Spleen (tissue), 11 donors: Measurements from ENCODE around the gene RAP1GAP. TPM values are rescaled to one million over a fixed set of nuclear protein-coding genes. Genes with fewer than 3 reads are reported as not detected.

Source experiments
- DNase-seq: peaks from one replicate; pipeline ENCODE4 v3.0.0-alpha.2; 2020
- H3K27ac ChIP-seq, 8 donors: fragments of 200-600 bp; sonication (generic) in 7 of 8; 1 replicate in 4 of 8; 2 replicates in 4 of 8; pipeline versions ENCODE4 v1.5.0 to v1.8.0; 2016 to 2021; ENCODE audit warnings: inconsistent platforms in 4 of 8, mild to moderate bottlenecking in 4 of 8, moderate library complexity in 1 of 8
- H3K27me3 ChIP-seq, 7 donors: fragments of 200-600 bp; sonication (generic) in 6 of 7; replicated peaks in 1 of 7; 1 replicate in 4 of 7; 2 replicates in 3 of 7; pipeline versions ENCODE4 v1.5.0 to v1.8.0; 2016 to 2021; ENCODE audit warnings: inconsistent platforms in 3 of 7, mild to moderate bottlenecking in 1 of 7
- H3K36me3 ChIP-seq, 6 donors: fragments of 200-600 bp; sonication (generic) in 5 of 6; 1 replicate in 4 of 6; 2 replicates in 2 of 6; pipeline versions ENCODE4 v1.5.0 to v1.8.0; 2016 to 2021; ENCODE audit warnings: inconsistent platforms in 2 of 6
- H3K4me1 ChIP-seq, 6 donors: fragments of 200-600 bp; sonication (generic) in 5 of 6; 1 replicate in 3 of 6; 2 replicates in 3 of 6; pipeline versions ENCODE4 v1.5.0 to v1.8.0; 2016 to 2021; ENCODE audit warnings: inconsistent platforms in 3 of 6
- H3K4me3 ChIP-seq, 8 donors: fragments of 200-600 bp; sonication (generic) in 7 of 8; 1 replicate in 4 of 8; 2 replicates in 4 of 8; pipeline versions ENCODE4 v1.5.0 to v1.8.0; 2016 to 2021; ENCODE audit warnings: inconsistent platforms in 4 of 8, mild to moderate bottlenecking in 4 of 8, moderate library complexity in 2 of 8
- H3K9me3 ChIP-seq, 8 donors: fragments of 200-600 bp; sonication (generic) in 7 of 8; 1 replicate in 4 of 8; 2 replicates in 4 of 8; pipeline versions ENCODE4 v1.5.0 to v1.8.0; 2016 to 2021; ENCODE audit warnings: inconsistent platforms in 4 of 8
- CTCF ChIP-seq, 11 experiments: fragments of 200-600 bp in 7 of 11; fragments of 450-650 bp in 4 of 11; sonication (generic) in 4 of 11; IDR thresholded peaks in 8 of 11; conservative IDR thresholded peaks in 3 of 11; 1 replicate in 7 of 11; 2 replicates in 4 of 11; pipeline versions ENCODE4 v1.4.0 to v1.8.0; 2016 to 2021; ENCODE audit warnings: antibody characterized with exemption in 11 of 11, inconsistent platforms in 4 of 11, mild to moderate bottlenecking in 1 of 11
- POLR2A ChIP-seq, 3 donors: fragments of 450-650 bp; IDR thresholded peaks; one replicate each; pipeline ENCODE4 v1.5.1; 2017; ENCODE audit warnings: antibody characterized with exemption in 3 of 3, mild to moderate bottlenecking in 1 of 3
- POLR2AphosphoS5 ChIP-seq, 3 donors: sonication (generic); formaldehyde crosslinking; IDR thresholded peaks; one replicate each; pipeline ENCODE4 v1.5.1; 2017; ENCODE audit warnings: antibody characterized with exemption in 3 of 3
- WGBS, 5 donors: extraction: QIAGEN DNeasy Blood & Tissue Kit in 3 of 5; methylation state at CpG; one replicate each; pipeline versions ENCODE4 v1.1.5 to v1.1.7; 2013 to 2018; 5-methylcytosine and 5-hydroxymethylcytosine counted together
- intact Hi-C: fragments of 100-400 bp; cut with DNase I; formaldehyde crosslinking; loops from one replicate; pipeline ENCODE4 v1.15.0; 2023; ENCODE audit warnings: low total_unique reads
- polyA plus RNA-seq, 3 donors: library from polyadenylated mRNA; stranded (reverse); fragments of 200-250 nt; gene quantifications; one replicate each; pipeline ENCODE4 v1.2.1, GENCODE V29; 2013
- total RNA-seq, 7 donors: library from RNA; depleted of rRNA in 3 of 7; stranded (reverse); fragments of >200 nt in 3 of 7; fragmentation: NEBNext Ultra II Directional in 4 of 7; extraction: Animal tissue kit (Norgen Biotek cat#: 25700) in 4 of 7; gene quantifications; one replicate each; pipeline versions ENCODE4 v1.1.0 to v1.2.1, GENCODE V29; 2016 to 2021
- donor health status: healthy with polysubstance abuse.
- donor health status: DM: no; HTN: no; CAD: no; lungs with moderate emphysema.
- donor health status: DM: no; HTN: no; CAD: no.
- donor health status: Bipolar disorder and iron deficiency.
- donor health status: healthy.
- donor health status: DM: no; HTN: no; CAD: no.
- donor health status: DM: yes; HTN: yes; CAD: no.

RAP1GAP gene
- total and polyA plus RNA-seq, 10 donors: 0.30 to 12.1 (median 0.86) TPM

- no peak overlapping the region for H3K27ac ChIP-seq
- no peaks in the 10 kb centered on the region for H3K36me3 ChIP-seq
- peaks cover 0 to 28% (median 0%) of the 10 kb centered on the region in 7 donors for H3K27me3 ChIP-seq
- H3K4me3 ChIP-seq: no peak overlapping the region
- no peaks in the 10 kb centered on the region for H3K9me3 ChIP-seq
- TF ChIP-seq POLR2A (IDR thresholded peaks at IDR 0.05) (no peak), POLR2AphosphoS5 (IDR thresholded peaks at IDR 0.05) (no peak), CTCF (IDR thresholded peaks at IDR 0.05 in 8 of 11, conservative IDR thresholded peaks at IDR 0.05 in 3 of 11) (no peak)
- 82 to 88% (median 84%) methylated on average over 16 to 19 of the region's 19 CpGs for WGBS, 5 donors
- intact Hi-C loops: no loop called here
- no peak for DNase-seq
- H3K4me1 ChIP-seq: no peaks in the 10 kb centered on the region
These were observed 55.9 kb downstream of the RAP1GAP start for GRCh38 chr1:21613072-21613867.

- Histone ChIP-seq H3K27ac (no peak overlapping the region), H3K9me3 (no peaks in the 10 kb centered on the region), H3K4me3 (no peak overlapping the region), H3K4me1 (peaks cover 0 to 12% (median 2%) of the 10 kb centered on the region in 6 donors), H3K36me3 (no peaks in the 10 kb centered on the region), H3K27me3 (peaks cover 0 to 37% (median 0%) of the 10 kb centered on the region in 7 donors)
- 93 to 96% (median 93%) methylated on average over 12 to 13 of the region's 13 CpGs for WGBS, 5 donors
- TF ChIP-seq CTCF (IDR thresholded peaks at IDR 0.05 in 8 of 11, conservative IDR thresholded peaks at IDR 0.05 in 3 of 11): no peak
- no peak for TF ChIP-seq POLR2A (IDR thresholded peaks at IDR 0.05)
- TF ChIP-seq POLR2AphosphoS5 (IDR thresholded peaks at IDR 0.05): no peak
- intact Hi-C loops: no loop called here
- DNase-seq: no peak
These were observed 57.1 kb downstream of the RAP1GAP start for GRCh38 chr1:21612057-21612456.

DNA sequence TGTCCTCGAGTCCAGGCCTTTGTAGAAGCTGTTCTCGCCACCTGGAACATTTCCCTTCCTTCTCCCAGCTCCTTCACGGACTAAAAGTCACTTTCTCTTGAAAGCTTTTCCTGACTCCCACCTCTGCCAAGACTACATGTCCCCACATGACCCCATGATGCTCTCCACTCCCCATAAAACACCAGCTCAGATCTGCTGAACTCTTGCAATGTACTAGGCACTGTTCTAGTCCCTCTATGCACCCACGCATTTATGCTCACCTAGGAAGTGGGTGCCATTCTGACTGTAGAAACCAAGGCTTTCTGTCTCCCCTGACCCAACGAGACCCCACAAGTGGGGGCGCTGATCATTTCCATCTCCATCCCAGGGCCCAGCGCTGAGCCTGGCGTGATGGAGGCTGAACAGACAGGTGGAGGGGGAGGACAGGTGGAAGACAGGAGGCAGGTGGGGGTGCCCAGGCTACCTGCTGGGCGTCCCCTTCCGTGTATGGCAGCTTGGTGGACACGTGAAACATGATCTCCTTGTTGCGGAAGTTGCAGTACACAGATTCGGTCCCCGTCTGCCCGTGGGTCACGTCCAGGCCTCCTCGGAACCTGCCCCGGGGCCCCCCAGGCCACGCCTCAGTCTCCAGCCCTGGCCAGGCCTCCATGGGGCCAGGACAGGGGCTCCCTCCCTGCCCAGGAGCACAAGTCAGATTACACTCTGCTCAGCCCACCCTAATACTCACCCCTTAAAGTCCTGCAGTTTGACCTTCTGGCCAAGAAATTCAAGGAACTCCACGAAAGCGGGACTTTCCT is 58.0 kb downstream of the RAP1GAP start:
- H3K4me1 ChIP-seq: peaks cover 0 to 13% (median 2%) of the 10 kb centered on the region in 6 donors
- H3K36me3 ChIP-seq: no peaks in the 10 kb centered on the region
- no peak overlapping the region for H3K4me3 ChIP-seq
- WGBS, 5 donors: 87 to 94% (median 87%) methylated on average over 16 to 21 of the region's 21 CpGs
- H3K27ac ChIP-seq: no peak overlapping the region
- peaks cover 0 to 37% (median 0%) of the 10 kb centered on the region in 7 donors for H3K27me3 ChIP-seq
- TF ChIP-seq CTCF (IDR thresholded peaks at IDR 0.05 in 8 of 11, conservative IDR thresholded peaks at IDR 0.05 in 3 of 11): no peak
- no peak for TF ChIP-seq POLR2AphosphoS5 (IDR thresholded peaks at IDR 0.05)
- TF ChIP-seq POLR2A (IDR thresholded peaks at IDR 0.05): no peak
- no peak for DNase-seq
- no peaks in the 10 kb centered on the region for H3K9me3 ChIP-seq
- intact Hi-C loops: no loop called here

DNA sequence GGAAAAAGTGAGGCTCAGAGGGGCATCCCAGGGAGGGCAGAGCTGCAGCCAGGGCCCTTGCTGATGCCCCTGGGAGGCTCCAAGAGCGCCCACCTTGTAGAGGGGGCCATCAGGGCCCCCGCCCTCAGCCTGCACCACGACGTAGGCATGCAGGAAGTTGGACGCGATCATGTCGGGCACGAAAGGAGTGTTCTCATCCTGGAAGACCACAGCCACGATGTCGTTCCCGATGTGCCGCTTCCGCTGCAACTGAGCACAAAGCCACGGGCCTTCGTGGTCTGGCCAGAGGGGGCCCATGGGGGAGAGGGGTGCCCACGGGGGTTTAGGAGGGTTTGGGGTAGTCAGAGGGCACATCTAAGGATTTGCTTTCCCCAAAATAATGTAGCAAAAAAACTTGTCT is 59.1 kb downstream of the RAP1GAP start:
- peaks cover 0 to 13% (median 2%) of the 10 kb centered on the region in 6 donors for H3K4me1 ChIP-seq
- 45 to 64% (median 57%) methylated on average over 15 to 16 of the region's 16 CpGs for WGBS, 5 donors
- TF ChIP-seq CTCF (IDR thresholded peaks at IDR 0.05 in 8 of 11, conservative IDR thresholded peaks at IDR 0.05 in 3 of 11) (no peak), POLR2AphosphoS5 (IDR thresholded peaks at IDR 0.05) (no peak), POLR2A (IDR thresholded peaks at IDR 0.05) (no peak)

More for the DNA sequence above, 59.1 kb downstream of the RAP1GAP start:
- intact Hi-C loops: no loop called here
- Histone ChIP-seq H3K9me3 (no peaks in the 10 kb centered on the region), H3K4me3 (no peak overlapping the region), H3K36me3 (no peaks in the 10 kb centered on the region), H3K27ac (no peak overlapping the region), H3K27me3 (peaks cover 0 to 37% (median 0%) of the 10 kb centered on the region in 7 donors)
- DNase-seq: no peak
